ENCODE measurements around the gene DTHD1. TPM values are rescaled to one million over a fixed set of nuclear protein-coding genes. Genes with fewer than 3 reads are reported as not detected.

The DTHD1 gene
- total RNA-seq, 1 experiment from 2014 or later: not detected

DNA sequence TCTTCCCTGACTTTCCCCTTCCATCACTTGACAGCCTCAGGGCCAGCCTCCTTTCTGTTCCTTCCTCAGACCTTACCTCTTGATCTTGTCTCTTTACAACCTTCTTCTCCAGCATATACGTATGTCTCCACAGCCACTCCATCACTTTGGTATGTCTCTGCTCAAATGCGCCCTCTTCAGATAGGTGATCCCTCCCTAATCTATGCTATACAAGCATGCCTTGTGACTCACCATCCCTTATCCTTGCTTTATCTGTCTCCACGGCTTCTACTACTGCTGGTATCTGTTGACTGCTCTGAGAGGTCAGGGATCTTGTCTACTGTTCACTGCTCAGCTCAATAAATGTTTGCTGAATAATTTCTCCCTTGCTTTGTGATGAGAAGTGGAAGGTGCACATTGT lies 46.1 kb upstream of the DTHD1 start:
- POLR2A ChIA-PET: no interaction called here
- H3K27me3 ChIP-seq (ENCODE audit: insufficient read depth, low read length): no peaks in the 10 kb centered on the region
- H4K20me1 ChIP-seq (ENCODE audit: insufficient read depth): no peaks in the 10 kb centered on the region; the same call in 1 of the 2 replicates
- H3K4me2 ChIP-seq (ENCODE audit: low read length): peak overlapping the region; percentile 43
- no peak overlapping the region for H3K27ac ChIP-seq (ENCODE audit: low read depth, low read length)
- peaks cover 79% of the 10 kb centered on the region for H3K79me2 ChIP-seq (ENCODE audit: insufficient read depth, low read length)
- BruUV-seq (replicated peaks): no TSS peak
- no peak overlapping the region for H3K9ac ChIP-seq (ENCODE audit: low read length)
- peaks cover 11 to 19% of the 10 kb centered on the region in 2 experiments; a peak in 3 of 4 replicates for H3K4me1 ChIP-seq (ENCODE audit: control insufficient read depth in 1 of 2, insufficient read depth in 2 of 2, low read length in 2 of 2)
- H3K9me2 ChIP-seq (ENCODE audit: insufficient read depth): no peaks in the 10 kb centered on the region
- intact Hi-C loops (cut with micrococcal nuclease): no loop called here
- peaks cover 0 to 4% of the 10 kb centered on the region in 2 experiments; a peak in 2 of 4 replicates for H3K36me3 ChIP-seq (ENCODE audit: control insufficient read depth in 1 of 2, insufficient read depth in 2 of 2, low read length in 2 of 2)
- no peak overlapping the region for H2AFZ ChIP-seq (ENCODE audit: low read depth, low read length, poor library complexity, severe bottlenecking)
- H3K4me3 ChIP-seq (replicated peaks in 1 of 2; ENCODE audit: low read depth in 1 of 2, low read length in 2 of 2): no peak overlapping the region
- CTCF ChIA-PET: interaction anchor here (1.2 kb wide), 1 partner anchor 9 kb away, joined by 3 read pairs; the partner anchor contains the start of gene ARAP2
- no peak for TF ChIP-seq SP1 (IDR thresholded peaks at IDR 0.05; ENCODE audit: low read depth)
- no peak for TF ChIP-seq FOSL1 (IDR thresholded peaks at IDR 0.05; ENCODE audit: low read depth)
- TF ChIP-seq CTCF (IDR thresholded peaks at IDR 0.05 in 2 of 3, conservative IDR thresholded peaks at IDR 0.05 in 1 of 3; ENCODE audit: borderline replicate concordance in 1 of 3, insufficient read depth in 1 of 3, low read depth in 2 of 3, low read length in 2 of 3): peak in 2 of 3 experiments; percentile 7 to 41; a peak in 1 of 6 replicates
- no peak for TF ChIP-seq POLR2A (IDR thresholded peaks at IDR 0.05; ENCODE audit: borderline replicate concordance, extremely low read depth, insufficient read depth, insufficient read length)
- DNase-seq (ENCODE audit: low read depth, low spot score): no peak
- peak; percentile 97 for ATAC-seq
- no peaks in the 10 kb centered on the region for H3K9me3 ChIP-seq (ENCODE audit: control insufficient read depth in 1 of 2, insufficient read depth in 1 of 2, low read depth in 1 of 2, low read length in 2 of 2)
- RAD21 ChIA-PET (ENCODE audit: low non-redundant PET in 1 of 2, low total read pairs in 2 of 2, uncharacterized antibody in 2 of 2, unreplicated experiment in 2 of 2): no interaction called here

GRCh38 chr4:36236159-36236558 lies 45.3 kb upstream of the DTHD1 start:
- ChIA-PET CTCF (interaction anchor here (1.2 kb wide), 1 partner anchor 8 kb away, joined by 3 read pairs; the partner anchor contains the start of gene ARAP2), RAD21 (ENCODE audit: low non-redundant PET in 1 of 2, low total read pairs in 2 of 2, uncharacterized antibody in 2 of 2, unreplicated experiment in 2 of 2) (no interaction called here), POLR2A (no interaction called here)
- Histone ChIP-seq H3K9me3 (ENCODE audit: control insufficient read depth in 1 of 2, insufficient read depth in 1 of 2, low read depth in 1 of 2, low read length in 2 of 2) (no peaks in the 10 kb centered on the region), H4K20me1 (ENCODE audit: insufficient read depth) (no peaks in the 10 kb centered on the region), H3K4me2 (ENCODE audit: low read length) (no peak overlapping the region), H3K36me3 (ENCODE audit: control insufficient read depth in 1 of 2, insufficient read depth in 2 of 2, low read length in 2 of 2) (peaks cover 0 to 4% of the 10 kb centered on the region in 2 experiments; a peak in 2 of 4 replicates), H3K9ac (ENCODE audit: low read length) (no peak overlapping the region), H3K4me1 (ENCODE audit: control insufficient read depth in 1 of 2, insufficient read depth in 2 of 2, low read length in 2 of 2) (peaks cover 11 to 17% of the 10 kb centered on the region in 2 experiments; a peak in 3 of 4 replicates), H3K9me2 (ENCODE audit: insufficient read depth) (no peaks in the 10 kb centered on the region), H3K27ac (ENCODE audit: low read depth, low read length) (no peak overlapping the region), H3K4me3 (replicated peaks in 1 of 2; ENCODE audit: low read depth in 1 of 2, low read length in 2 of 2) (no peak overlapping the region), H3K27me3 (ENCODE audit: insufficient read depth, low read length) (no peaks in the 10 kb centered on the region), H2AFZ (ENCODE audit: low read depth, low read length, poor library complexity, severe bottlenecking) (no peak overlapping the region), H3K79me2 (ENCODE audit: insufficient read depth, low read length) (peaks cover 82% of the 10 kb centered on the region)
- DNase-seq (ENCODE audit: low read depth, low spot score) (no peak), ATAC-seq (no peak)
- intact Hi-C loops (cut with micrococcal nuclease): no loop called here
- TF ChIP-seq EGR1 (IDR thresholded peaks at IDR 0.05; ENCODE audit: low read depth): no peak
- TF ChIP-seq, protein P1, sequence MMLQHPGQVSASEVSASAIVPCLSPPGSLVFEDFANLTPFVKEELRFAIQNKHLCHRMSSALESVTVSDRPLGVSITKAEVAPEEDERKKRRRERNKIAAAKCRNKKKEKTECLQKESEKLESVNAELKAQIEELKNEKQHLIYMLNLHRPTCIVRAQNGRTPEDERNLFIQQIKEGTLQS (IDR thresholded peaks at IDR 0.05): no peak
- no peak for TF ChIP-seq SRF (IDR thresholded peaks at IDR 0.05; ENCODE audit: low read depth)
- TF ChIP-seq FOSL1 (IDR thresholded peaks at IDR 0.05; ENCODE audit: low read depth): no peak
- TF ChIP-seq EZH2phosphoT487 (IDR thresholded peaks at IDR 0.05; ENCODE audit: borderline replicate concordance): no peak
- no peak for TF ChIP-seq CBX3 (IDR thresholded peaks at IDR 0.05; ENCODE audit: low read depth)
- TF ChIP-seq YY1 (IDR thresholded peaks at IDR 0.05; ENCODE audit: extremely low read depth, insufficient replicate concordance, low read depth, low read length): no peak
- no peak for TF ChIP-seq EZH2 (IDR thresholded peaks at IDR 0.05)
- no peak for TF ChIP-seq SP1 (IDR thresholded peaks at IDR 0.05; ENCODE audit: low read depth)
- TF ChIP-seq POLR2AphosphoS5 (IDR thresholded peaks at IDR 0.05; ENCODE audit: low read depth, low read length): no peak
- TF ChIP-seq MAX (IDR thresholded peaks at IDR 0.05): no peak
- TF ChIP-seq ZBTB33 (IDR thresholded peaks at IDR 0.05; ENCODE audit: extremely low read depth, insufficient replicate concordance, low read length): no peak
- TF ChIP-seq RAD21 (IDR thresholded peaks at IDR 0.05; ENCODE audit: low read depth): no peak
- TF ChIP-seq POLR2A (IDR thresholded peaks at IDR 0.05; ENCODE audit: borderline replicate concordance, extremely low read depth, insufficient read depth, insufficient read length): no peak
- no peak for TF ChIP-seq ZFX (IDR thresholded peaks at IDR 0.05)
- BruUV-seq (replicated peaks): no TSS peak

All from HCT116 (cell line).